Hepatocyte (in vitro differentiated cells): Measurements from ENCODE around the gene TCN2. TPM values are rescaled to one million over a fixed set of nuclear protein-coding genes. Genes with fewer than 3 reads are reported as not detected.
A peak's percentile ranks its signal among the peaks of the same experiment; 100 is the strongest.

ENCODE experiments used
- DNase-seq: peaks from one replicate; pipeline ENCODE4 v3.0.0-alpha.2; 2016; ENCODE audit warnings: low spot score
- H2AFZ ChIP-seq: fragments of 200-600 bp; sonication (generic); 2 replicates; pipeline ENCODE4 v1.6.0; 2016; ENCODE audit warnings: antibody characterized with exemption, mild to moderate bottlenecking
- H3K27ac ChIP-seq: fragments of 200-600 bp; sonication (generic); 2 replicates; pipeline ENCODE4 v1.5.1; 2016; ENCODE audit warnings: mild to moderate bottlenecking
- H3K27me3 ChIP-seq: fragments of 200-600 bp; sonication (generic); 2 replicates; pipeline ENCODE4 v1.6.1; 2016
- H3K36me3 ChIP-seq: fragments of 200-600 bp; sonication (generic); replicated peaks from 2 replicates; pipeline ENCODE4 v1.5.1; 2016; ENCODE audit warnings: low read depth; ENCODE audit not compliant: insufficient read depth
- H3K4me1 ChIP-seq: fragments of 200-600 bp; sonication (generic); 2 replicates; pipeline ENCODE4 v1.5.1; 2016; ENCODE audit warnings: mild to moderate bottlenecking, moderate library complexity; ENCODE audit not compliant: insufficient read depth
- H3K4me2 ChIP-seq: fragments of 200-600 bp; sonication (generic); 2 replicates; pipeline ENCODE4 v1.6.0; 2016
- H3K4me3 ChIP-seq: fragments of 200-600 bp; sonication (generic); 2 replicates; pipeline ENCODE4 v1.5.1; 2016; ENCODE audit warnings: mild to moderate bottlenecking
- H3K79me2 ChIP-seq: fragments of 200-600 bp; sonication (generic); 2 replicates; pipeline ENCODE4 v1.6.0; 2017; ENCODE audit warnings: mild to moderate bottlenecking
- H3K9me2 ChIP-seq: fragments of 200-600 bp; sonication (generic); replicated peaks from 2 replicates; pipeline ENCODE4 v1.6.0; 2017; ENCODE audit warnings: mild to moderate bottlenecking; ENCODE audit not compliant: insufficient read depth
- H3K9me3 ChIP-seq: fragments of 200-600 bp; sonication (generic); 2 replicates; pipeline ENCODE4 v1.5.1; 2016; ENCODE audit warnings: low read depth, mild to moderate bottlenecking
- H4K20me1 ChIP-seq: fragments of 200-600 bp; sonication (generic); 2 replicates; pipeline ENCODE4 v1.6.0; 2016; ENCODE audit warnings: mild to moderate bottlenecking; ENCODE audit not compliant: insufficient read depth, poor library complexity, severe bottlenecking
- CTCF ChIP-seq: fragments of 200-600 bp; sonication (generic); IDR thresholded peaks from 2 replicates; pipeline ENCODE4 v1.5.1; 2016; ENCODE audit warnings: antibody characterized with exemption, mild to moderate bottlenecking; ENCODE audit not compliant: poor library complexity
- EZH2 ChIP-seq: fragments of 200-600 bp; sonication (generic); IDR thresholded peaks from 2 replicates; pipeline ENCODE4 v1.6.1; 2016; ENCODE audit warnings: antibody characterized with exemption, mild to moderate bottlenecking, borderline replicate concordance
- EZH2phosphoT487 ChIP-seq: fragments of 200-600 bp; sonication (generic); IDR thresholded peaks from one replicate; pipeline ENCODE4 v1.6.1; 2018; ENCODE audit warnings: antibody characterized with exemption, mild to moderate bottlenecking, low read depth, moderate library complexity; ENCODE audit not compliant: unreplicated experiment, severe bottlenecking
- WGBS: methylation state at CpG from one replicate; pipeline ENCODE4 v1.1.6; 2016; ENCODE audit warnings: low lambda C conversion rate; ENCODE audit errors: missing lambda C conversion rate; 5-methylcytosine and 5-hydroxymethylcytosine counted together
- polyA plus RNA-seq: library from polyadenylated mRNA; unstranded; fragments of >200 nt; fragmentation: Nextera tagmentation; extraction: Ambion mirVana; gene quantifications from 2 replicates; pipeline ENCODE4 v1.2.1, GENCODE V29; 2016
- total RNA-seq: library from RNA; depleted of rRNA; stranded (reverse); fragments of >200 nt; gene quantifications from 2 replicates; pipeline ENCODE4 v1.2.3, GENCODE V29; 2014

The TCN2 gene
- total and polyA plus RNA-seq, 2 experiments from 2014 or later, result 28.8 to 39.3 TPM

GRCh38 chr22:30607300-30607930, 441 bp downstream of the TCN2 start:
- WGBS, result 73% methylated on average over 7 of the region's 7 CpGs
- Histone ChIP-seq H3K36me3 (no peaks in the 10 kb centered on the region), H3K4me2 (peak overlapping the region; percentile 97), H3K4me3 (peak overlapping the region; percentile 57), H3K4me1 (peaks cover 39% of the 10 kb centered on the region), H2AFZ (peak overlapping the region; percentile 99), H3K27me3 (no peaks in the 10 kb centered on the region), H3K9me3 (no peaks in the 10 kb centered on the region), H3K27ac (peak overlapping the region; percentile 97), H3K9me2 (no peaks in the 10 kb centered on the region), H4K20me1 (no peaks in the 10 kb centered on the region), H3K79me2 (peaks cover 3% of the 10 kb centered on the region)
- TF ChIP-seq CTCF (no peak), EZH2phosphoT487 (no peak), EZH2 (no peak)
- no peak for DNase-seq

- DNase-seq, result no peak
- WGBS, result 86% methylated on average over 7 of the region's 7 CpGs
- TF ChIP-seq CTCF, result no peak
- no peak for TF ChIP-seq EZH2
- no peak for TF ChIP-seq EZH2phosphoT487
- Histone ChIP-seq H3K4me2 (peak overlapping the region; percentile 97), H4K20me1 (no peaks in the 10 kb centered on the region), H3K79me2 (peaks cover 3% of the 10 kb centered on the region), H2AFZ (no peak overlapping the region), H3K4me3 (no peak overlapping the region), H3K36me3 (no peaks in the 10 kb centered on the region), H3K27me3 (no peaks in the 10 kb centered on the region), H3K9me3 (no peaks in the 10 kb centered on the region), H3K9me2 (no peaks in the 10 kb centered on the region), H3K27ac (peak overlapping the region; percentile 97), H3K4me1 (peaks cover 39% of the 10 kb centered on the region)
Measured at GRCh38 chr22:30607939-30608338, 965 bp downstream of the TCN2 start.

GRCh38 chr22:30609260-30610185, 2.5 kb downstream of the TCN2 start:
- no peak overlapping the region for H2AFZ ChIP-seq
- H3K4me3 ChIP-seq, result no peak overlapping the region
- H3K4me1 ChIP-seq, result peaks cover 39% of the 10 kb centered on the region
- H3K9me2 ChIP-seq, result no peaks in the 10 kb centered on the region
- peak overlapping the region; percentile 97 for H3K27ac ChIP-seq
- no peaks in the 10 kb centered on the region for H3K27me3 ChIP-seq
- no peak for TF ChIP-seq CTCF
- no peaks in the 10 kb centered on the region for H3K36me3 ChIP-seq
- peak overlapping the region; percentile 97 for H3K4me2 ChIP-seq
- H3K9me3 ChIP-seq, result no peaks in the 10 kb centered on the region
- H3K79me2 ChIP-seq, result peaks cover 3% of the 10 kb centered on the region
- 58% methylated on average over 17 of the region's 17 CpGs for WGBS
- no peaks in the 10 kb centered on the region for H4K20me1 ChIP-seq
- DNase-seq, result peak; percentile 85
